OCI-LY1 (cell line): ENCODE results near the gene RANBP1.

Source experiments
- CTCF ChIP-seq: fragments of 200-600 bp; sonication (generic), shearing (Covaris generic); IDR thresholded peaks from 2 replicates; pipeline ENCODE4 v1.5.1; 2017; ENCODE audit warnings: mild to moderate bottlenecking, antibody characterized with exemption, low read length, moderate library complexity, mixed read lengths
- EZH2 ChIP-seq: fragments of 200-600 bp; sonication (generic), shearing (Covaris generic); IDR thresholded peaks from 2 replicates; pipeline ENCODE4 v1.8.0; 2017; ENCODE audit warnings: borderline replicate concordance, mixed run types, mild to moderate bottlenecking, antibody characterized with exemption, low read length, moderate library complexity, mixed read lengths

GRCh38 chr22:20174785-20175596 is 59.1 kb downstream of the RANBP1 start:
- TF ChIP-seq CTCF (no peak), EZH2 (no peak)
